HepG2 (cell line): ENCODE measurements around the gene BUB1B. TPM values are rescaled to one million over a fixed set of nuclear protein-coding genes. Genes with fewer than 3 reads are reported as not detected.

ENCODE experiments used
- ARNTL ChIP-seq: sonication (generic); formaldehyde crosslinking; IDR thresholded peaks from 2 replicates; pipeline ENCODE4 v1.4.0; 2020; ENCODE audit warnings: mild to moderate bottlenecking, missing genetic modification reagents
- EHMT2 ChIP-seq: fragments of 200-600 bp; sonication (generic); IDR thresholded peaks from 2 replicates; pipeline ENCODE4 v1.7.0; 2017; ENCODE audit warnings: antibody characterized with exemption, low read depth, low read length, borderline replicate concordance
- HNF4G ChIP-seq, 2 experiments: sonication (generic) in 1 of 2; formaldehyde crosslinking in 1 of 2; IDR thresholded peaks; 2 replicates each; pipeline versions ENCODE4 v1.4.0 to v1.6.1; 2011 to 2020; ENCODE audit warnings: borderline replicate concordance in 2 of 2, low read depth in 2 of 2, mild to moderate bottlenecking in 2 of 2, low read length in 1 of 2, missing genetic modification reagents in 1 of 2, moderate library complexity in 1 of 2
- IKZF5 ChIP-seq: IDR thresholded peaks from 2 replicates; pipeline ENCODE4 v1.6.1; 2018; ENCODE audit warnings: missing genetic modification reagents, mild to moderate bottlenecking, missing compliant biosample characterization
- KDM6A ChIP-seq: IDR thresholded peaks from 2 replicates; pipeline ENCODE4 v1.6.1; 2016; ENCODE audit warnings: low read depth
- MATR3 ChIP-seq: sonication (generic); formaldehyde crosslinking; IDR thresholded peaks from 2 replicates; pipeline ENCODE4 v1.4.0; 2020; ENCODE audit warnings: missing genetic modification reagents
- NCOA2 ChIP-seq: sonication (generic); formaldehyde crosslinking; IDR thresholded peaks from 2 replicates; pipeline ENCODE4 v1.8.0; 2022; ENCODE audit warnings: inconsistent platforms
- PBX3 ChIP-seq: sonication (generic); formaldehyde crosslinking; IDR thresholded peaks from 2 replicates; pipeline ENCODE4 v1.8.1; 2023; ENCODE audit warnings: missing genetic modification reagents, inconsistent platforms, borderline replicate concordance
- RBM39 ChIP-seq: fragments of 200-400 bp; formaldehyde crosslinking; IDR thresholded peaks from one replicate; pipeline ENCODE4 v1.6.1; 2018; ENCODE audit warnings: antibody characterized with exemption, mild to moderate bottlenecking, low read depth, low read length; ENCODE audit not compliant: poor library complexity, severe bottlenecking
- RELA ChIP-seq: sonication (generic); formaldehyde crosslinking; IDR thresholded peaks from 2 replicates; pipeline ENCODE4 v1.4.0; 2020; ENCODE audit warnings: missing genetic modification reagents
- RFXAP ChIP-seq: sonication (generic); formaldehyde crosslinking; IDR thresholded peaks from 2 replicates; pipeline ENCODE4 v1.4.0; 2020; ENCODE audit warnings: missing genetic modification reagents, borderline replicate concordance
- SALL2 ChIP-seq: sonication (generic); formaldehyde crosslinking; IDR thresholded peaks from 2 replicates; pipeline ENCODE4 v1.8.1; 2023; ENCODE audit warnings: mild to moderate bottlenecking, missing genetic modification reagents, inconsistent platforms
- SMC3 ChIP-seq: IDR thresholded peaks from 2 replicates; pipeline ENCODE4 v1.6.1; 2011; ENCODE audit warnings: low read length, improper control_type of control experiment
- ZFY ChIP-seq: sonication (generic); formaldehyde crosslinking; IDR thresholded peaks from 2 replicates; pipeline ENCODE4 v1.4.0; 2020; ENCODE audit warnings: missing genetic modification reagents
- ZFYVE20 ChIP-seq: sonication (generic); formaldehyde crosslinking; IDR thresholded peaks from 2 replicates; pipeline ENCODE4 v1.8.0; 2023; ENCODE audit warnings: low read depth, mild to moderate bottlenecking, moderate library complexity, missing genetic modification reagents, borderline replicate concordance
- ZNF383 ChIP-seq: sonication (generic); formaldehyde crosslinking; IDR thresholded peaks from 2 replicates; pipeline ENCODE4 v1.4.0; 2020; ENCODE audit warnings: missing genetic modification reagents, mild to moderate bottlenecking, borderline replicate concordance
- ZNF510 ChIP-seq: sonication (generic); formaldehyde crosslinking; IDR thresholded peaks from 2 replicates; pipeline ENCODE4 v1.4.0; 2020; ENCODE audit warnings: low read depth, mild to moderate bottlenecking, missing genetic modification reagents
- ZNF766 ChIP-seq: sonication (generic); formaldehyde crosslinking; IDR thresholded peaks from 2 replicates; pipeline ENCODE4 v1.5.0; 2020; ENCODE audit warnings: missing genetic modification reagents, borderline replicate concordance
- ZNF784 ChIP-seq: sonication (generic); formaldehyde crosslinking; IDR thresholded peaks from 2 replicates; pipeline ENCODE4 v1.5.1; 2020; ENCODE audit warnings: missing genetic modification reagents, mild to moderate bottlenecking, borderline replicate concordance
- ZNF816 ChIP-seq: sonication (generic); formaldehyde crosslinking; IDR thresholded peaks from 2 replicates; pipeline ENCODE4 v1.8.0; 2022; ENCODE audit warnings: missing genetic modification reagents, mild to moderate bottlenecking, borderline replicate concordance
- ZNF839 ChIP-seq: sonication (generic); formaldehyde crosslinking; IDR thresholded peaks from 2 replicates; pipeline ENCODE4 v1.4.0; 2020; ENCODE audit warnings: missing genetic modification reagents, mild to moderate bottlenecking, borderline replicate concordance
- ZSCAN25 ChIP-seq: sonication (generic); formaldehyde crosslinking; IDR thresholded peaks from 2 replicates; pipeline ENCODE4 v1.8.0; 2022; ENCODE audit warnings: mild to moderate bottlenecking, missing genetic modification reagents
- polyA plus RNA-seq, 8 experiments: library from polyadenylated mRNA; depleted of rRNA in 3 of 8; stranded (reverse) in 7 of 8; unstranded in 1 of 8; fragments of >200 nt; fragmentation: Illumina TruSeq in 4 of 8; extraction: Trizol in 4 of 8; gene quantifications; 2 replicates each; pipeline versions ENCODE4 v1.2.1 to v1.2.3, GENCODE V29; 2011 to 2016; ENCODE audit warnings: low read depth in 4 of 8, missing spikeins in 1 of 8, mixed read lengths in 1 of 8; ENCODE audit not compliant: insufficient read depth in 1 of 8
- total RNA-seq, 5 experiments: library from RNA; depleted of rRNA; stranded (reverse); fragments of >200 nt; fragmentation: Illumina TruSeq; extraction: Trizol; gene quantifications; 2 replicates each; pipeline ENCODE4 v1.2.3, GENCODE V29; 2016; ENCODE audit warnings: low read depth in 1 of 5

Gene BUB1B
- total and polyA plus RNA-seq, 2 of the 13 experiments (the other 11 are each of a cell fraction or from before 2014, with no cell fraction given), result 26.2 to 63.5 TPM

- TF ChIP-seq SALL2 (CRISPR knock-in tag) (peak; percentile 76), ZNF784 (CRISPR knock-in tag) (peak; percentile 93), ZNF766 (CRISPR knock-in tag) (no peak), ZNF816 (CRISPR knock-in tag) (peak; percentile 77; the same call in 1 of the 2 replicates), ZNF839 (CRISPR knock-in tag) (peak; percentile 97; the same call in 1 of the 2 replicates), HNF4G (IDR thresholded peaks at IDR 0.05; ENCODE audit: borderline replicate concordance, low read depth, low read length) (no peak), HNF4G (CRISPR knock-in tag; IDR thresholded peaks at IDR 0.05; ENCODE audit: borderline replicate concordance, low read depth) (0 out of 2 replicates have a peak, but pooled peaks have one; percentile 59), RFXAP (CRISPR knock-in tag) (peak; percentile 59), ZSCAN25 (CRISPR knock-in tag) (peak; percentile 52; the same call in 1 of the 2 replicates), IKZF5 (CRISPR knock-in tag) (peak; percentile 54; the same call in 1 of the 2 replicates), MATR3 (CRISPR knock-in tag) (no peak), ARNTL (CRISPR knock-in tag) (0 out of 2 replicates have a peak, but pooled peaks have one; percentile 69), ZFY (CRISPR knock-in tag) (peak; percentile 82), PBX3 (CRISPR knock-in tag) (no peak), RELA (CRISPR knock-in tag) (no peak), RBM39 (no peak), ZNF510 (peak; percentile 89; the same call in 1 of the 2 replicates), EHMT2 (no peak), KDM6A (CRISPR knock-in tag) (no peak), NCOA2 (CRISPR knock-in tag) (no peak), ZNF383 (CRISPR knock-in tag) (no peak), SMC3 (no peak; the same call in 1 of the 2 replicates), ZFYVE20 (CRISPR knock-in tag) (no peak)
Measured at GRCh38 chr15:40160689-40161688, at the start of gene BUB1B (continued).
